SK-N-SH (cell line): Measurements from ENCODE around the gene AWAT2. TPM values are rescaled to one million over a fixed set of nuclear protein-coding genes. Genes with fewer than 3 reads are reported as not detected.

ENCODE experiments used
- CTCF ChIA-PET: fragments of 300-600, 350-600 bp; formaldehyde crosslinking; extraction: SDS; loops from one replicate; lab custom pipeline; 2021; lab: Yijun Ruan, JAX
- POLR2A ChIA-PET: fragments of 350-600 bp; sonication (Branson Sonifier 250); formaldehyde crosslinking; extraction: SDS; loops from one replicate; lab custom pipeline; 2020; ENCODE audit warnings: antibody characterized with exemption, inconsistent platforms; lab: Yijun Ruan, JAX
- DNase-seq: peaks from one replicate; pipeline ENCODE4 v3.0.0; 2012
- H2AFZ ChIP-seq: fragments of 200-600 bp; sonication (generic); 2 replicates; pipeline ENCODE4 v1.8.1; 2016; ENCODE audit warnings: antibody characterized with exemption, mild to moderate bottlenecking, low read depth
- H3F3A ChIP-seq: fragments of 200-600 bp; sonication (generic); replicated peaks from 2 replicates; pipeline ENCODE3; 2016; ENCODE audit warnings: antibody characterized with exemption, mild to moderate bottlenecking; ENCODE audit not compliant: insufficient read depth
- H3K27ac ChIP-seq, 2 experiments: fragments of 200-500 bp in 1 of 2; fragments of 200-600 bp in 1 of 2; sonication (Bioruptor generic) in 1 of 2; sonication (generic), shearing (Covaris generic) in 1 of 2; 2 replicates each; pipeline versions ENCODE4 v1.5.1 to v1.6.1; 2014 to 2016; ENCODE audit warnings: low read depth in 2 of 2, inconsistent platforms in 1 of 2, low read length in 1 of 2, mild to moderate bottlenecking in 1 of 2, mixed read lengths in 1 of 2
- H3K27me3 ChIP-seq: fragments of 200-600 bp; sonication (generic), shearing (Covaris generic); 2 replicates; pipeline ENCODE4 v1.6.1; 2016; ENCODE audit warnings: mixed run types; ENCODE audit not compliant: insufficient read depth
- H3K36me3 ChIP-seq, 2 experiments: fragments of 200-500 bp in 1 of 2; fragments of 200-600 bp in 1 of 2; sonication (Bioruptor generic) in 1 of 2; sonication (generic) in 1 of 2; replicated peaks in 1 of 2; 2 replicates each; pipeline versions ENCODE3 to v1.5.1; 2014 to 2016; ENCODE audit warnings: low read length in 1 of 2, mild to moderate bottlenecking in 1 of 2; ENCODE audit not compliant: insufficient read depth in 2 of 2, control insufficient read depth in 1 of 2
- H3K4me1 ChIP-seq, 2 experiments: fragments of 200-500 bp in 1 of 2; fragments of 200-600 bp in 1 of 2; sonication (Bioruptor generic) in 1 of 2; sonication (generic), shearing (Covaris generic) in 1 of 2; 2 replicates each; pipeline versions ENCODE4 v1.5.1 to v1.6.1; 2014 to 2016; ENCODE audit warnings: low read depth in 1 of 2, low read length in 1 of 2, mixed run types in 1 of 2; ENCODE audit not compliant: insufficient read depth in 2 of 2, control insufficient read depth in 1 of 2
- H3K4me2 ChIP-seq: fragments of 200-600 bp; sonication (generic), shearing (Covaris generic); 2 replicates; pipeline ENCODE4 v1.6.1; 2017; ENCODE audit warnings: mixed run types
- H3K4me3 ChIP-seq, 2 experiments: fragments of 200-500 bp in 1 of 2; fragments of 200-600 bp in 1 of 2; sonication (Bioruptor generic) in 1 of 2; sonication (generic), shearing (Covaris generic) in 1 of 2; 2 replicates each; pipeline versions ENCODE4 v1.5.1 to v1.8.1; 2014 to 2016; ENCODE audit warnings: low read depth in 2 of 2, inconsistent platforms in 1 of 2, low read length in 1 of 2, mild to moderate bottlenecking in 1 of 2, mixed read lengths in 1 of 2, moderate library complexity in 1 of 2
- H3K79me2 ChIP-seq: fragments of 200-600 bp; sonication (generic); 2 replicates; pipeline ENCODE4 v1.8.1; 2017; ENCODE audit warnings: mild to moderate bottlenecking; ENCODE audit not compliant: insufficient read depth
- H3K9ac ChIP-seq: fragments of 200-600 bp; sonication (generic); 2 replicates; pipeline ENCODE4 v1.6.1; 2017; ENCODE audit warnings: mixed run types
- H3K9me2 ChIP-seq: fragments of 200-600 bp; sonication (generic); 2 replicates; pipeline ENCODE4 v1.6.1; 2017; ENCODE audit warnings: mixed run types
- H3K9me3 ChIP-seq: fragments of 200-600 bp; sonication (generic); 2 replicates; pipeline ENCODE4 v1.6.1; 2017; ENCODE audit warnings: mixed run types, mild to moderate bottlenecking, moderate library complexity
- H4K20me1 ChIP-seq: fragments of 200-600 bp; sonication (generic); 2 replicates; pipeline ENCODE4 v1.6.1; 2017; ENCODE audit warnings: mild to moderate bottlenecking, mixed run types; ENCODE audit not compliant: insufficient read depth
- CHD2 ChIP-seq: fragments of 150-350 bp; IDR thresholded peaks from 2 replicates; pipeline ENCODE4 v1.6.1; 2018; ENCODE audit warnings: low read length; ENCODE audit not compliant: partially characterized antibody
- ELF1 ChIP-seq: IDR thresholded peaks from 2 replicates; pipeline ENCODE4 v1.4.0; 2012
- EP300 ChIP-seq, 2 experiments: IDR thresholded peaks; 2 replicates each; pipeline versions ENCODE4 v1.4.0 to v1.6.1; 2012; ENCODE audit warnings: borderline replicate concordance in 1 of 2, low read depth in 1 of 2, low read length in 1 of 2
- EZH2phosphoT487 ChIP-seq: fragments of 200-600 bp; sonication (generic); IDR thresholded peaks from 2 replicates; pipeline ENCODE4 v1.6.1; 2017; ENCODE audit warnings: low read depth, mixed run types, mild to moderate bottlenecking, antibody characterized with exemption, moderate library complexity, borderline replicate concordance
- GABPA ChIP-seq: IDR thresholded peaks from 2 replicates; pipeline ENCODE4 v1.4.0; 2012; ENCODE audit warnings: low read depth, mild to moderate bottlenecking
- JUND ChIP-seq: IDR thresholded peaks from 2 replicates; pipeline ENCODE4 v1.4.0; 2012
- MEF2A ChIP-seq: IDR thresholded peaks from 2 replicates; pipeline ENCODE4 v1.4.0; 2012; ENCODE audit warnings: low read depth, borderline replicate concordance
- POLR2AphosphoS5 ChIP-seq: IDR thresholded peaks from 2 replicates; pipeline ENCODE4 v1.6.1; 2012; ENCODE audit warnings: low read depth, low read length
- RCOR1 ChIP-seq: fragments of 150-350 bp; IDR thresholded peaks from 2 replicates; pipeline ENCODE4 v1.6.1; 2017; ENCODE audit warnings: antibody characterized with exemption, low read length
- REST ChIP-seq: IDR thresholded peaks from 2 replicates; pipeline ENCODE4 v1.6.1; 2012; ENCODE audit warnings: mild to moderate bottlenecking, low read depth, low read length, moderate library complexity
- SMC3 ChIP-seq: IDR thresholded peaks from 2 replicates; pipeline ENCODE4 v1.6.1; 2012; ENCODE audit warnings: low read depth, low read length, improper control_type of control experiment
- TAF1 ChIP-seq: IDR thresholded peaks from 2 replicates; pipeline ENCODE4 v1.6.1; 2012; ENCODE audit warnings: low read depth, mild to moderate bottlenecking, low read length, moderate library complexity, borderline replicate concordance
- TCF12 ChIP-seq: IDR thresholded peaks from 2 replicates; pipeline ENCODE4 v1.4.0; 2012
- TEAD4 ChIP-seq: IDR thresholded peaks from 2 replicates; pipeline ENCODE4 v1.4.0; 2012; ENCODE audit warnings: mild to moderate bottlenecking, borderline replicate concordance; ENCODE audit not compliant: insufficient read depth
- USF2 ChIP-seq: fragments of 150-350 bp; IDR thresholded peaks from 2 replicates; pipeline ENCODE4 v1.6.1; 2017; ENCODE audit warnings: antibody characterized with exemption, low read length, low read depth, borderline replicate concordance
- YY1 ChIP-seq: IDR thresholded peaks from 2 replicates; pipeline ENCODE4 v1.4.0; 2012; ENCODE audit warnings: low read depth, mild to moderate bottlenecking
- WGBS: methylation state at CpG from one replicate; pipeline ENCODE4 v1.1.6; 2017; ENCODE audit warnings: low lambda C conversion rate; 5-methylcytosine and 5-hydroxymethylcytosine counted together
- polyA plus RNA-seq, 3 experiments: library from polyadenylated mRNA; depleted of rRNA; stranded (reverse); fragments of >200 nt; gene quantifications; 2 replicates each; pipeline ENCODE4 v1.2.3, GENCODE V29; 2012
- TF ChIP-seq, protein P1 (sequence below): IDR thresholded peaks from 2 replicates; pipeline ENCODE4 v1.4.0; 2012; ENCODE audit warnings: low read depth, borderline replicate concordance
- TF ChIP-seq, protein P2 (sequence below): fragments of 200-600 bp; sonication (generic); IDR thresholded peaks from 2 replicates; pipeline ENCODE4 v1.6.1; 2017; ENCODE audit warnings: antibody characterized with exemption, mild to moderate bottlenecking, moderate library complexity

AWAT2 gene
- polyA plus RNA-seq, 1 of the 3 experiments (the other 2 are of a cell fraction) = 0.13 TPM

GRCh38 chrX:69996113-69996468, 53.6 kb downstream of the AWAT2 start:
- Histone ChIP-seq H3K9me2 (no peaks in the 10 kb centered on the region), H3K79me2 (no peaks in the 10 kb centered on the region), H2AFZ (no peak overlapping the region), H3K27ac (no peak overlapping the region), H3K4me3 (no peak overlapping the region), H3K9ac (no peak overlapping the region), H3K27me3 (no peaks in the 10 kb centered on the region), H3K4me1 (no peaks in the 10 kb centered on the region), H3F3A (no peaks in the 10 kb centered on the region), H3K9me3 (no peaks in the 10 kb centered on the region), H3K4me2 (no peak overlapping the region), H3K36me3 (no peaks in the 10 kb centered on the region), H4K20me1 (no peaks in the 10 kb centered on the region)
- TF ChIP-seq ELF1 = no peak
- no peak for DNase-seq
- CTCF ChIA-PET = no interaction called here
- POLR2A ChIA-PET = no interaction called here

DNA sequence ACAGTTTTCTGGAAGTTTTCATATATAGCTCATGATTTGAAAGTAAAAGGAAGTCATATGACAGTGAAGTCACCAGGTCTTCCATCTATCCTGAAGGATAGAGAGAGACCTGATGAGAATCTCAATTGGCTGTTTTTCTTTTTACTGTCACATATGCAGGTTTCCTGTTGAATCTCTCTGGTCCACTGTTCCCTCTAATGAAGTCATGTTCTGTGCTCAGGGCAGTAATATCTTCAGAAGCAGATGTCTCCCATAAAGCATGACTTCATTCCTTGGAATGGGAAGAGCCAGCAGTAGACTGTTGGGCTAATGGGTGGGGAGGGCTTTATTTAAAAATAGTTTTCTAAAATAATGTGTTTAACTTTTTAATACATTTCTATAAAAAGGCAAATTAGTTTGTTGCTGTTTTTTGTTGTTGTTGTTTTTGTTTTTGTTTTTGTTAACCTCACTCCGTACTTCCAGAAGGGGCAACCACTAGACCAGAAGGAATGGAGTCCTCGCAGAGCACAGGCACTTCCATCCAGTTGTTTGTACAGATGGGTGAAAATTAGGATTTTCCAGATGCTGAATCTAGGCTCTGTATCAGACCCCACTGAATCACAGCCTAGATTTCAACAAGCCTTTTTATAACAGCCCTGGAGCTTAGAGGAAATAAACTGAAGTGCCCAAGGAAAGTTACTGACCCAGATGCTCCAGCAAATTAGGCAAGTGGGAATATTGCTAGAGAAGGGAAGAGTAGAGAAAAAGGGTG, 54.2 kb downstream of the AWAT2 start:
- WGBS = 1% methylated on average over 2 of the region's 2 CpGs
- Histone ChIP-seq H3K79me2 (no peaks in the 10 kb centered on the region), H3K9me2 (no peaks in the 10 kb centered on the region), H4K20me1 (no peaks in the 10 kb centered on the region), H3K27me3 (no peaks in the 10 kb centered on the region), H3F3A (no peaks in the 10 kb centered on the region), H3K4me1 (no peaks in the 10 kb centered on the region), H3K4me2 (no peak overlapping the region), H3K36me3 (no peaks in the 10 kb centered on the region), H3K9me3 (no peaks in the 10 kb centered on the region), H3K4me3 (no peak overlapping the region), H2AFZ (no peak overlapping the region), H3K9ac (no peak overlapping the region), H3K27ac (no peak overlapping the region)
- CTCF ChIA-PET = no interaction called here
- TF ChIP-seq SMC3 (no peak), GABPA (no peak), EZH2phosphoT487 (no peak), JUND (no peak), TCF12 (no peak), REST (no peak), TAF1 (no peak), TEAD4 (no peak), CHD2 (no peak), POLR2AphosphoS5 (no peak), USF2 (no peak), ELF1 (no peak), RCOR1 (no peak), MEF2A (no peak), YY1 (no peak), EP300 (IDR thresholded peaks at IDR 0.05; ENCODE audit: borderline replicate concordance in 1 of 2, low read depth in 1 of 2, low read length in 1 of 2) (no peak)
- TF ChIP-seq, protein P1, sequence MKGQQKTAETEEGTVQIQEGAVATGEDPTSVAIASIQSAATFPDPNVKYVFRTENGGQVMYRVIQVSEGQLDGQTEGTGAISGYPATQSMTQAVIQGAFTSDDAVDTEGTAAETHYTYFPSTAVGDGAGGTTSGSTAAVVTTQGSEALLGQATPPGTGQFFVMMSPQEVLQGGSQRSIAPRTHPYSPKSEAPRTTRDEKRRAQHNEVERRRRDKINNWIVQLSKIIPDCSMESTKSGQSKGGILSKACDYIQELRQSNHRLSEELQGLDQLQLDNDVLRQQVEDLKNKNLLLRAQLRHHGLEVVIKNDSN = no peak
- TF ChIP-seq, protein P2, sequence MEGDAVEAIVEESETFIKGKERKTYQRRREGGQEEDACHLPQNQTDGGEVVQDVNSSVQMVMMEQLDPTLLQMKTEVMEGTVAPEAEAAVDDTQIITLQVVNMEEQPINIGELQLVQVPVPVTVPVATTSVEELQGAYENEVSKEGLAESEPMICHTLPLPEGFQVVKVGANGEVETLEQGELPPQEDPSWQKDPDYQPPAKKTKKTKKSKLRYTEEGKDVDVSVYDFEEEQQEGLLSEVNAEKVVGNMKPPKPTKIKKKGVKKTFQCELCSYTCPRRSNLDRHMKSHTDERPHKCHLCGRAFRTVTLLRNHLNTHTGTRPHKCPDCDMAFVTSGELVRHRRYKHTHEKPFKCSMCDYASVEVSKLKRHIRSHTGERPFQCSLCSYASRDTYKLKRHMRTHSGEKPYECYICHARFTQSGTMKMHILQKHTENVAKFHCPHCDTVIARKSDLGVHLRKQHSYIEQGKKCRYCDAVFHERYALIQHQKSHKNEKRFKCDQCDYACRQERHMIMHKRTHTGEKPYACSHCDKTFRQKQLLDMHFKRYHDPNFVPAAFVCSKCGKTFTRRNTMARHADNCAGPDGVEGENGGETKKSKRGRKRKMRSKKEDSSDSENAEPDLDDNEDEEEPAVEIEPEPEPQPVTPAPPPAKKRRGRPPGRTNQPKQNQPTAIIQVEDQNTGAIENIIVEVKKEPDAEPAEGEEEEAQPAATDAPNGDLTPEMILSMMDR = no peak
- POLR2A ChIA-PET = no interaction called here
- no peak for DNase-seq
